HG03520 (cell line): ENCODE measurements around the gene PCAT6.
"Not testable (repeated sequence)": the region's sequence is repeated elsewhere in the genome, so short reads cannot be mapped to it uniquely, and the experiment has no call there.

Experiments used
- ATAC-seq: cut with Tn5 transposase; IDR thresholded peaks from one replicate; pipeline ENCODE4 v1.9.1; 2021; ENCODE audit warnings: mild to moderate bottlenecking, moderate library complexity; ENCODE audit not compliant: unreplicated experiment

Gene PCAT6

DNA sequence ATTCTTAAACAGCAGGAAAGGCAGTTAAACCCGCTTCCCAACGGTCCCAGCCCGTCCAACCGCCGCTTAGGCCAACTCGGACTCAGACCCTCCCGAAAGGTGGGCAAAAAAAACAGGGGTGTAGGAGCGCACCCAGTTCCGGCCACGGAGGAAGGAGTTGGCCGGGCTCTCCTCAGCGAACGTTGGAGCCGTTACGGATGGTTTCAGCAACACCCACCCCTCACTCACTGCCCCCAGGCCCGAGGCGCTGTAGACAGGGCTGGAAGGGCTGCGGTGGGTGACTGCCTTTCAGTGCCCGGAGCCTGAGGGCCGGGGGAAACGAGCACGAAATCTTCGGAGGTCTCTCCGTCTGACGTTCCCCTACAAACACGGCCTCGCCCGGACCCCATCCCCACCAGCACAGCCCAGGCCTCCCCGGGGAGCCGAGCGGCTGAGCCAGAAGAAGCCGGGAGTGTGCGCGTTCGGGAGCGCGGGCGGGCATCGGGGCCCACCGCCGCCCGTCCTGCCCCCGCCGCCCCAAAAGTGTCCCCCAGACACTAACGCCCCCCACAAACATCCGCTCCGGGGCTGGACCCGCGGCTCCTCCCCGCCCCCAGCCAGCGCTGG lies 3.8 kb upstream of the PCAT6 start:
- ATAC-seq, result no peak

DNA sequence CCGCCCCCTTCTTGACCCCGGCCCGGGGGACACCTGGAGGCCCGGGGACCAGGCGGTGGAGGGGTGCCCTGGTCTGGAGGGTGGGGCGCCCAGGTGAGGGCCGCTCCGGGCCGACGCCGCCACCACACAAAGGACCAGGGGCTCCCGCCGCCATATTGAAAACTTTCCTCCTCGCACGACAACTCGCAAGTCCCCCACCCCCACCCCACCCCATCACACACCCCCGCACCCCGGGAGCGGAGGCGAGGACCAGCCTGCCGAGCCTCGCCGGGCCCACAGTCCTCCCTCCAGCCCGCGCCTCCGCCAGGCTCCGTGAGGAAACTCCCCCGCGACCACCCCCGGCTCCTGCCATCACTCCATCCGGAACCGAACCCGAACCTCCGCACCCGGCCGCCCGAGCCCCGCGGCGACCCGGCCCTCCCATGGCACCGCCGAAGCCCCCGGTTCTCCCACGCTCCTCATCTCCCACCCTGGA lies 3.3 kb upstream of the PCAT6 start:
- no peak for ATAC-seq

DNA sequence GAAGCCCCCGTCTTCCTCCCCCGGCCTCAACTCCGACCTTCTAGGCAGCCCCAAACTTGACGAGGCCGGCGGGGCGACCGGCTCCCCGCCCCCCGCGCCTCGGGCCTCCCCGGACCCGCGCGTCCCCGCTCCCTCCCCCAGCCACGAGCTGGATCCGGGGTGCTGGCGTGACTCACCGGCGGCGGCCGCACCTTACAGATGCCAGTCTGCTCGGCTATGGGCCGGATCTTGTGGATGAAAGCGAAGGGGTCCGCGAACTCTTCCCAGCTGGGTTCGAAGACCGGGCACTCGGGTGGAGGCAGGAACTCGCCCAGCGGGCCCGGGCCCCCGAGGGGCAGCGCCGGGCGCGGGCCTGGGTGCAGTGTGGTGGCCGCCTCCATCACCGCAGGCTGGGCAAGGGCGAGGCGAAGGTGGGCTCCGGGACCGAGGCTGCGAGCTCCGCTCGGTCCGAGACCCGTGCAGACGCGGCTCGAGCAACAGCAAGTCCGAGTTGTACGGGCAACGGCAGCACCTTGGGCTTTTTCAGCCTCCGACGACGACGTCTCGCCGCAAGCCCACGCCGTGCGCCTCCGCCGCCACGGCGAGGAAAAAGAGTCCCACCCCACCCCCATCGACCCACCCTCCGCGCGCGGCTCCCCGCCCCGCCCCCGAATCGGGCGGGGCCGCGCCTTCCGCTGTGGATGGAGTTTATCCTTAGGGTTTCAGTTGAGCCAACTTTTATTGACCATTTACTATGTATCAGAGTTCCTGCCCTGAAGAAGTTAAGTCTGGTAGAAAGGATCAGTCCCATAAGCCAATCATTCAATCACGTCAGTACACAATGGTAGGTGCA lies 2.6 kb upstream of the PCAT6 start, which contains the start of gene KDM5B:
TSS of gene KDM5B (minus strand) at position 496 of the 832 bp plus-strand sequence. CDS start at position 380, 116 bp downstream.
- no peak for ATAC-seq

DNA sequence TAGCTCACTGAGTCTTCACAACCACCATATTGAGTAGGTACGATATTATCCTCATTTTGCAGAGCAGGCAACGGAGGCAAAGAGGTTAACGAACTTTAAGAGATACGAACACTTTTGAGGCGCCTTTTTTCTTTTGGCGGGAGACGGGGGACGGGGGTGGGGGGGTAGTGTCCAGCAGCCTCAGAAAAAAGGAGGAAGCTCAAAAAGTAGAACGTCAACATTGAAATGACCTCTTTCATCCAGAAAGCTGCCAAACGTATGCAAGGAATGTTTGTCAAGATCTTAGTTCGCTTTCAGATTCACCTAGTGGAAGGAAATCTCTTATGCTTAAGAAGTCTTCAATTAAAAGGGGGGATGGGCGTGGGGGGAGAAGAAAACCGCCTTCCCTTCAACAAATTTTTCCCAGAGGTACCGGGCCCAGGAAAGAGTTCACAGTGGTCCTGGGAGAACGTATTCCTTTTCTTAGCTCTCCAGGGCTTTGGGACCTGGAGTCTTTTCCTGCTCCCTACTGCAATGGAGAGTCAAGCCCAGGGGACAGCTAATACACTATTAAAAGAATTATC lies 1.1 kb upstream of the PCAT6 start:
- no peak for ATAC-seq

DNA sequence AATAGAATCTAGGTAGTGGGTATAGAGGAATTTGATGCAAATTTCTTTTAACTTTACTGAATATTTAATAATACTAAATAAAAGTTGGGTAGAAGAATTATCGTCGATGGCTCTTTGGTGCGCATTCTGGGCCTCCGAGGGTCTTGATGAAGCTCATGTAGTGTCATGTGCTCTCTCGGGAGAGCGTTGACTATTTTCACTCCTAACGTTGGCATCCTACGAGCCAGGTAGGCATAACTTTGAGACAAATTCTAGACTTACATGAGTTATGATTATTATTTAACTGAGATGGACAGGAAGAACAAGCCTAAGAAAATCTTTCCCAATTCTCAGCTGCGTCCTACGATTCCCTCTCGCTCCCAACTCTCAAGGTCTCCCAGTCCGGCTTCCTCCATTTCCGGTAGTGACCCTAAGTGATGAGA lies 550 bp upstream of the PCAT6 start:
- no peak for ATAC-seq

GRCh38 chr1:202811296-202812175 lies 782 bp downstream of the PCAT6 start:
- peak; percentile 11 for ATAC-seq

- ATAC-seq, result no peak
Observed at GRCh38 chr1:202812176-202813026, 1.6 kb downstream of the PCAT6 start.

DNA sequence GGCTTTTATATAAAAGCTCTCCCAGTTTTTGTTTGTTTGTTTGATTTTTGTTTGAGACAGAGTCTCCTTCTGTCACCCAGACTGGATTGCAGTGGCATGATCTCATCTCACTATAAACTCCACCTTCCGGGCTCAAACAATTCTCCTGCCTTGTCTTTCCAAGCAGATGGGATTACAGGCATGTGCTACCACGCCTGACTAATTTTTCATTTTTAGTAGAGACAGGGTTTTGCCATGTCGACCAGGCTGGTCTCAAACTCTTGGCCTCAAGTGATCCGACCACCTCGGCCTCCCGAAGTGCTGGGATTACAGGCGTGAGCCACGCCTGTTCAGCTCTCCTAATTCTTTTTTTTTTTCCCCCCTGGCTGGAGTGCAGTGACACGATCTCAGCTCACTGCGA lies 4.4 kb downstream of the PCAT6 start:
- ATAC-seq, result no peak

DNA sequence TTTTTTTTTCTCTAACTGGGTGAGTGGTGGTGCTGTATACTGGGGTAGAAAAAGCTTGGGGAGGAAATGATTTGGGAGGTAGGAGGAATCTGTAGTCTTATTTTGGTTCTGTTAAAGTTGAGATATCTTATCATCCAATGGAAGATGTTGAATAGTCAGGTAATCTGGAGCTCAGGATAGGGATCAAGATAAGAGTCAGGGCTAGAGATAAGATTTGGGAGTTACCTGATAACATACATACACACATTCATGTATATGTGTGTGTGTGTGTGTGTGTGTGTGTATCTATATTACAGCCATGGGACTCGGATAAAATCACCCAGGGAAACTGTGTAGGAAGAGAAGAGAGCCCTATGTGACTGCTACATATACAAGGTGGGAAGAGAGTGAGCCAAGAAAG lies 8.1 kb downstream of the PCAT6 start:
- ATAC-seq, result no peak

DNA sequence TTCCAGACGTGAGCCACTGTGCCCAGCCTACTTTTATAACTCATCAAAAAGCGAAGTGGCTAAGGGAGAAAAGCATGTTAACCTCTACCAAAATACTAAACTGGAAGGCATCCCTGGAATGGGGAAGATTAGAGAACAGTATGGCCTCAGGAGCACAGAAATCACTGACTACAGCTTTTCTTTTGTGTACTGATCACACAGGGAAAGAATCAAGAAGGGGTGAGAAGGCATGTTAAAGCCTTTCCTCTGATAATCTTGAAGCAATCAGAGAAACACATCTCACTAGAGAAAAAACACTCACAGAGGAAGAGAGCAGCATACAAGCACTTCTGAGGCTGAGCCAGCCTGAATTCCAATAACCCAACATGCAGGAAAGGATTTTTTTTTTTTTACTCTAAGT lies 10.7 kb downstream of the PCAT6 start:
- no peak for ATAC-seq

DNA sequence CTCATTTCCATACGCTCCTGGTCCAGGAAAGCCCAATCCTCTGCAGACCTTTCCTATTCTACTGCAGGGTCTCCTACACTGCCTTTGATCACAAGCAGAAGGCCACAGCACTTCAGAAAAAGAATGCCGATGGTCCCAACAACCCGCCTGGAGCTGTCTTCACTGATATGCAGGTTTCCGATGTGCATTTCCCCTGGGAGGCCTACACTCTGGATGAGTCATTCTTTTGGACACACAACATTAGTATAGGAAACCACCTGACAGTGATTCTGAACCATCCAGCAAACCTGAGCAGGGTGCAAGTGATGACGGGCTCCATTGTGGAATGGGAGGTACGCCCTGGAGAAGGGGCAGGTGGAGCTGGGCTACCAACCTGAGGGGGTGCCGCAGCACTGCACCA lies 15.0 kb downstream of the PCAT6 start:
- no peak for ATAC-seq

- ATAC-seq, result not testable (repeated sequence)
Observed at GRCh38 chr1:202829223-202829622, 18.5 kb downstream of the PCAT6 start.

DNA sequence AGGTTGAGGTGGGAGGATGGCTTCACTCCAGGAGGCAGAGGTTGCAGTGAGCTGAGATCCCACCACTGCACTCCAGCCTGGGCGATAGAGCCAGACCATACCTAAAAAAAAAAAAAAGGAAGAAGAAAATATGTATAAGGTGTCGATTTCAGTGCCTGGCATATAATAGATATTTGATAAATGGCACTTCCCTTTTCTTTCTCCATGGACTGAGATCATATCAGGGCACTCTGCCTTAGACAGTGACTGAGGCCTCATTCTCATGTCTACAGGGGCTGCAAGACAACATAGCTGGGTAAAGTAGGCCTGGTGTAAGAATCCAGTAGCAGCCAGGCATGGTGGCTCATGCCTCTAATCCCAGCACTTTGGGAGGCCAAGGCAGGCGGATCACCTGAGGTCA lies 21.2 kb downstream of the PCAT6 start:
- ATAC-seq, result no peak

DNA sequence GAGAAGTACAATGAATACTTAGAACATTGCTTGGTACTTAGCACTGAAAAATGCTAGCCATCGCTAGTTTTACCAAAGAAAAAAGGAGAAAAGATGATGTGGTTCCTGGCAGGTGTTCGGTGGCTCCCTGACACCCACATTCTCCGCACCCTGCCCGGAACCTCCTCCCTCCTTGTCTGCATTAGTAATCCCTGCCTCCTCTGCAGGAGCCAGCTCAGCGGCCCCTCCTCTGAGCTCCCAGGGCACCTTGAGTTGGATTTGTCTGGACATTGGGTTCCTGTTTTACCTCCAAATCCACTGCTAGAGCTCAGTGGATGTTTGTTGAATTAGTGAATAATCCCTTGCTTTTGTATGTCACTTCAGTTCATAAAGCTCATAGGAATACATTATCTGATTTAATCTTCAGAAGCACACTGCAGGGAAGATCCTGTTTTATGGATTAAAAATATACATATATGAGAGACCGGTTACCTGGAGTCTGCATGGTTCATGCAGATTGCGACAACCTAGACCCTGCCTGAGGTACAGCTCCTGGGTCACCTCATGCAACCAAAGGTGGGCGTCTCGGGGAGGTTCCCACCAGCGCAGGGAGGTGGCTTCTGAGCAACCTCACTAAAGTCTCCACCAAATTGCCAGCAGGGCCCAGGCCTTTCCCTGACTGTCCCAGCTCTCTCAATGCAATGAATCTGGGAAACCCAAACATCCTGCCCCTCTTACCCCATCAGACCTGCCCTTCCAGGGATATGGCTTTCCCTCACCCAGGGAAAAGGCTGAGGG lies 24.2 kb downstream of the PCAT6 start:
- ATAC-seq, result no peak

- no peak for ATAC-seq
Observed at GRCh38 chr1:202835548-202836072, 24.9 kb downstream of the PCAT6 start.

GRCh38 chr1:202836623-202837403 lies 26.1 kb downstream of the PCAT6 start:
- no peak for ATAC-seq

DNA sequence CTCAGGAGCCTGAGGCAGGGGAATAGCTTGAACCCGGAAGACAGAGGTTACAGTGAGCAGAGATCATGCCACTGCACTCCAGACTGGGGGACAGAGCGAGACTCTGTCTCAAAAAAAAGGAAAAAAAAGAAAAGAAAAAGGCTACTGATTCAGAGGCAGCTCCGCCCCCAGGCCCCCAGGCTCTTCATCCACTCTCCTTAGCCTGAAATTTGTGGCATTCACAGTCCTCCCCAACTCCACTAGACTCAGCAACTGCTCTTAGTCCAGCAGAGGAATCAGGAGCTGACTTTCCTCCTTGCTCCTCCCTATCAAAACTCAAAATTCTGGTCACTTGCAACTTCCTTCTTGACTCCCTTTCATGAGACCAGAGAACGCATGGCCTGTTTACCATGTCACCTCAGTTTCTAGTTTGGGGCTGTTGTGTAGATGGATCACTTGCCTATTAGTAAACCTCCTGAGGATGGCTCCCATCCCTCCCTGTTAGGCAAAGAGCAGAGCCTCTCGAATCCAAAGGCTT lies 27.1 kb downstream of the PCAT6 start:
- no peak for ATAC-seq

GRCh38 chr1:202843081-202843480 lies 32.3 kb downstream of the PCAT6 start:
- ATAC-seq, result no peak
